GM19397 (cell line): ENCODE data around the gene FCER1A.

ENCODE experiments used
- ATAC-seq: cut with Tn5 transposase; IDR thresholded peaks from one replicate; pipeline ENCODE4 v1.9.1; 2021; ENCODE audit warnings: mild to moderate bottlenecking, moderate library complexity; ENCODE audit not compliant: unreplicated experiment

FCER1A gene

GRCh38 chr1:159302095-159302494 lies at the start of gene FCER1A:
Gene FCER1A, plus strand, starts transcription at chr1:159302336. Its CDS starts 29 bp downstream, at chr1:159302365.
- ATAC-seq: no peak

DNA sequence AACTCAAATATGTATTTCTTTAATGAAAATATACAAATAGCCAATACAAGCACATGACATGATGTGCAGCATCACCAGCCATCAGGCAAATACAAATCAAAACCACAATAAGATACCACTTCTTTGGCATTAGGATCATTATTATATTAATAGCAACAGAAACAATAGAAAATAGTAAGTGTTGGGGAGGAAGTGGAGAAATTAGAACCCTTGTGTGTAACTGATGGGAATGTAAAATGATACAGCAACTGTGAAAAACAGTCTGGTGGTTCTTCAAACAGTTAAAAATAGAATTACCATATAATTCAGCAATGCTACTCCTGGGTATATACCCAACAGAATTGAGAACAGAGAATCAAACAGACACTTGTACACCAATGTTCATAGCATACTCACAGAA lies 40.8 kb upstream of the FCER1A start:
- ATAC-seq: no peak

DNA sequence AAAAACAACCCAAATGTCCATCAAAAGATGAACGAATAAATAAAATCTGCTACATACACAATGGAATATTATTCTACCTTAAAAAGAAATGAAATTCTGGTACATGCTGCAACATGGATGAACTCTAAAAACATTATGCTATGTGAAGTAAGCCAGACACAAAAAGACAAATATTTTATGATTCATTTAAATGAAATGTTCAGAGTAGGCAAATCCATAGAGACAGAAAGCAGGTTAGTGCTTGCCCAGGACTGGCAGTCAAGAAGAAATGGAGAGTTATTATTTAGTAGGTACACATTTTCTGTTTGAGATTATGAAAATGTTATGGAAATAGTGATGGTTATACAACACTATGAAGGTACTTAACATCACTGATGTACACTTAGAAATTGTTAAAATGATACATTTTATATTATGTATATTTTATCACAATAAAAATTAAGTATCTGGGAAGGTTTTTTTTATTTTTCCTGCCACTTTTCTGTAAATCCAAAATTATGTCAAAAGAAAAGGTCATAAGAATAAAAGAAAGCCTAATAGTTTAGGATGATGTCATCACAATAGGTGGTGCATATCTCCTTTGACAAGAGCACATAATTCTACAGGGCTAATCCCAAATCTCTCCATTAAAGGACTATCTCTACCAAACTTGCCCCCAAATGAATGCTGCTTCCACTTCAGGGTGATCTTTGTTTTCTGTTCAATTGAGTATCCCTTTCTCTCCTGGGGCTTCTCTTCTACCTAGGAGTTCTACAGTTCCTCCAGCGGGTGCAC lies 40.2 kb upstream of the FCER1A start:
- no peak for ATAC-seq

GRCh38 chr1:159266832-159267231 lies 35.3 kb upstream of the FCER1A start:
- no peak for ATAC-seq

GRCh38 chr1:159274631-159275030 lies 27.5 kb upstream of the FCER1A start:
- ATAC-seq: no peak

- ATAC-seq: no peak
Measured at GRCh38 chr1:159275891-159276290, 26.2 kb upstream of the FCER1A start.

DNA sequence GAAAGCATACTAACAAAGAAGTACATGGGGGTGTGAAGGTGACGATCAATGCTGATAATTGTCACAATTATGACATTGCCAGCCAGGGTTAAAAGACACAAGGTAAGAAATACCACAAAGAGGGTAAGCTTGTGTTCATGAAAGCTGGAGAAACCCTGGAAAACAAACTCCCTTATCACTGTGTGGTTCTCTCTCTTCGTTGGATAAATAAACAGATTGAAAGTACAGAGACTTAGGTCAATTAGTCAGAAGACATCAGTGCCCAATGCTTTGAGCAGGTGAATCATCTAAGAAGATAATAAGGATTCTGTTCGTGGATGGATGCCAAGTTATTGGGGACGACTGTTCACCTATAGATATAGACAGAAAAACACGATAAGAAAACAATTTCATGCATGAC lies 22.4 kb upstream of the FCER1A start:
- ATAC-seq: no peak

DNA sequence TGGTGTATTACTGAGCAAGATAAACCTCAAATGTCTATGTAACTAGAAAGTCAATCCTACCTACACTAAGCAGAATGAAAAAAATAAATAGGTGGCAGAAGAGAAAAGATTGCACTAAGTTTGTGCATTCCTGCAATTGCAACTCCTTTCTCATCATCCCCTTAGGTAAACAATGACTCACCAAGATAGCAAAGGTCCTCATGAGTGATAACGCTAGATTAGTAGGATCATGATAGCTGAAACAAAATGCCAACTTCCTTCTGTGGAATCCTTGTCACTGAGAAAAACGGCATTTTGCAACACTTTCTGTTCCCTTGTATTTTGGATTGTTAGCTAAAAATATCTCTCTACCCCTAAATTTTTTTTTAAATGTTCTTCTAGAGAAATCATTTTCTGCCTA lies 20.0 kb upstream of the FCER1A start:
- ATAC-seq: no peak

DNA sequence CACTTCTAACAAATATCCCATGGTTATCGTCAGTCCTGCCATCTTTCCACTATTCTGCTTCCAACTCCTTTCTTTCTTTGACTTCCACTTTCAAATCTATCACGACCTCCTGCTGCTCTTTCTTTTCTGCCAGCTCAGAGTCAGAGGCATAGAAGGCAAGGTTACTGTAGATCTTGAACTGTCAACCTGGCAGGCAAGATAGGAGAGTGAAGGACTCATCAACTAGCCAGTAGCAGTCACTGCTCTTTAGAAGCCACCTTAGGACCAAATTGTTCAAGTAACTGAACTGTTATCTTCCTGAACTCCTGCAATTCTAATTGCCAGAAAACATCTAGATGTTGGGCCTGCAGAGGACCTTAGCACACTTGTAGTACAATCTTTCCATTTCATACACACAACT lies 13.1 kb upstream of the FCER1A start:
- no peak for ATAC-seq

- no peak for ATAC-seq
Measured at GRCh38 chr1:159291424-159291823, 10.7 kb upstream of the FCER1A start.

- no peak for ATAC-seq
Measured at GRCh38 chr1:159296706-159297375, 5.3 kb upstream of the FCER1A start.

DNA sequence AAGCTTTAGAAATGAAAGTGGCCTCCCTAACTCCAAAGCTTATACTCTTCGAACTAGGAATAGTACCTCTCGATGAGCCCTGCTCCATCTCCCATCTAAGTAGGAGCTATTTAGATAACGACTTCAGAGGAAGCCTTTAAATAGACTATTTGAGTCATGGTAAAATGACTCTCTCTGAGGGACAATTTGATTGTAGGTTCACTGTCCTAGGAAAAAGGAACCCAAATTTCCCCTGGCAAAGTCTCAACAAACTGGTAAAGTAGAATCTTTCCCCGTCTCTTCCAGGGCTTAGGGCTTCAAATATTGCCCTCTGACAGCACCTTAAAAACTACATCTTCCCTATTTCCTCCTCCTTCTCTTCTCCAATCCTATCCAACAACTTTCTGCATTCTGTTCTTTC lies 2.0 kb upstream of the FCER1A start:
- ATAC-seq: no peak

- no peak for ATAC-seq
Measured at GRCh38 chr1:159307346-159308020, 5.3 kb downstream of the FCER1A start.

DNA sequence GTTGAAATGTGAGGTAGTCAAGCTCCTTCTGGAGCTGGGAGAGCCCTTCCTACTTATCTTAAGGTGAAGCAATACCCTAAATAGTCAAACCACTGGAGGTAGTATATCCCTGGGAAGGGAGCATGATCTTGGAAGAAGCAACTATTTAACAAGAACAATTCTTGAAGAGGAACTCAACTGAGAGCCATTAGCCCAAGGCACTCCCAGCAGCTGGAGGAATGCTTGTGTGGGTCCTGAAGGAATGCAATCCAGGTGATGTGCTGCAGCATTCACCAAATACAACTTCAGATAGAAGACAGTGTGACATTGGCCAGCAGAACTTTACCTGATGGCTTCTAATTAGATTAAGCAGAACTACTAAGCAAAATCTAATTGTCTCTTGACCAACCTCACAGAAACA lies 9.5 kb downstream of the FCER1A start:
- ATAC-seq: no peak

DNA sequence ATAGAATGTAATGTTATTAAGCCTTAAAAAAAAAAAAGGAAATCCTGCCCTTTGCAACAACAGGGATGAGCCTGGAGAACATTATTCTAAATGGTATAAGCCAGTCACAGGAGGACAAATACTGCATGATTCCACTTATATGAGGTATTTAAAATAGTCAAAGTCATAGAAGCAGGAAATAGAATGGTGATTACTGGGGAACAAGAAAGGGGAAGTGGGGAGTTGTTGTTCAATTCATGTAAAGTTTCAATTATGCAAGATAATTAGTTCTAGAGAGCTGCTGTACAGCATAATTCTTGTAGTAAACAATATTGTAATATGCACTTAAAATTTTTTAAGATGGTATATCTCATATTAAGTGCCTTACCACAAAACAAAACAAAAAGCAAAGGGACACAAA lies 13.2 kb downstream of the FCER1A start:
- ATAC-seq: no peak

- no peak for ATAC-seq
Measured at GRCh38 chr1:159318784-159319551, 16.8 kb downstream of the FCER1A start.

DNA sequence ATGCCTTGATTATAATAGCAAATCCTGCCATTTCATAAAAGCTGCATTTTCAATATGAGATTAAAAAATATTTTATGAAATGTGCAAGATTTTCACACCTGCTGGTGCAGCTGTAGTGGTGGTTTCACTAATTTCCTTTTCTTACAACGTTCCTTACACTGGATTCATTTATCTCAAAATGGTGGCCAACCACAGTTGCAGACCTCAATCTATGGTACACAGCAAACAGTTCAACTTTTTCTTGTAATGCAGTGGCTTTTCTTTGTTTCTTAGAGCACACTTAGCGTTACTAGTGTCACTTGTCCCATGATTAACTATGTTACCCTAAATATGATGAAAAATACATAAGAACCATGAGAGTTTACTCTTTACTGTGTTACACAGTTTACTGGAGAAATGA lies 32.7 kb downstream of the FCER1A start:
- ATAC-seq: no peak

DNA sequence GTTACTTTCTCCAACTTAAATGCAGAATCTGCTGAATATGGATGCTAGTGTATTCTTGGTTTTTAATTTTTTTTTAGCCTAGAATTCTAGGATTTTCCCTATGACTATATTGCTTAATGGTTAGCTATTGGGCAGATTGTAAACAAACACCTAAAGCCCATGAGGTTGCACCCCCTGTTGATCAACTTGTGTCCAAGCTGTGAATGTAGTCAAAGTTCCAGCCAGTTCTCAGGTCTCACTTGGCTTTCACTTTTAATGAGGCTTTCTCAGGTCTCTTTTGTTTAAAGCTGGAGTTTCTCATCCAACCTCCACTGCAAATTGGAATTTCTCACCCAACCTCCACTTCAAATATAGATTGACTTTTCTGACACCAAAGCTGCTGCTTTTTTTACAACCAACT lies 35.9 kb downstream of the FCER1A start:
- no peak for ATAC-seq

- no peak for ATAC-seq
Measured at GRCh38 chr1:159339536-159339935, 37.4 kb downstream of the FCER1A start.

GRCh38 chr1:159341736-159342135 lies 39.6 kb downstream of the FCER1A start:
- ATAC-seq: no peak

GRCh38 chr1:159342761-159343425 lies 40.8 kb downstream of the FCER1A start:
- ATAC-seq: no peak
